NCI-H345 treated with DMSO at 0.1 percent for 48 hours (cell line): ENCODE data around the gene OTULINL.
A peak's percentile ranks its signal among the peaks of the same experiment; 100 is the strongest.
"Not testable (repeated sequence)": the region's sequence is repeated elsewhere in the genome, so short reads cannot be mapped to it uniquely, and the experiment has no call there.

Source experiments
- DNase-seq: peaks from one replicate; lab custom pipeline; 2025; ENCODE audit not compliant: unreplicated experiment; lab: John Stamatoyannopoulos, UW

OTULINL gene

DNA sequence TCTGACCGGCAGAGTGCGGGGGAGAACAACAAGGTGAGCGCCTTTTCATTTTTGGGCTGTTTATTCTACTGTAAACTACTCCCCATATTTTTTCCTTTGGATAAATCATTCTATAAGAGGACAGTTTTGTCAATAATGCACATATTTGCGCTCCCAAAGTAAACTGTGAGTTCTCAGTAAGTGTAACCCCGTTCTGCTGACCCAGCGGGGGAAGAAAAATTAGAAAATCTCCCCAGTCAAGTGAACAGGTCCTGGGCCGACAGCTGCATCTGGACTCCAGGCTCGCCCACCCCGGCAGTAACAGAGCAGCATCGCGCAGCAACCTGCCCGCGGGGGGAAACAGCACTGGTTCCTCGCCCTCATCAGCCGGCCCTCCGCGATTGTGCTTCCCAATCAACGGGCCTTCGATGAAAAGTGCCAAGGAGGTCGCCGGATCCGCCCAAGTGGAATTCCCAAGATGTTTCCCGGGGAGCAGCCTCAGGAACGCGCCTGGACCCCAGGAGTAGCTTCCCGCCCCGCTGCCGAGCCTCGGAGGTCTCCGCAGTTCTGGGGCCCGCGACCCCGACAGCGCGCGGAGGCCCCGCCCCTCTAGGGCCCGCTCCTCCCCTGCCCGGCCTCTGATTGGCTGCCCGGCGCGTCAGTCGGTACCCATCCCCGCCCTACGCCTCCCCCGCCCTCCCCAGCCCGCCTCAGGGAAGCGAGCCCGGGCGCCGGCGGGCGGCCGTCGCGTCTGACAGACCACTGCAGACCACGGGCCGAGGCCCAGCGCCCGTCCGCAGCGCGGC, at the start of gene OTULINL:
TSS of gene OTULINL (plus strand) at position 687 of the 785 bp plus-strand sequence. CDS start 103 bp downstream, outside the sequence.
- DNase-seq, result peak; percentile 79

DNA sequence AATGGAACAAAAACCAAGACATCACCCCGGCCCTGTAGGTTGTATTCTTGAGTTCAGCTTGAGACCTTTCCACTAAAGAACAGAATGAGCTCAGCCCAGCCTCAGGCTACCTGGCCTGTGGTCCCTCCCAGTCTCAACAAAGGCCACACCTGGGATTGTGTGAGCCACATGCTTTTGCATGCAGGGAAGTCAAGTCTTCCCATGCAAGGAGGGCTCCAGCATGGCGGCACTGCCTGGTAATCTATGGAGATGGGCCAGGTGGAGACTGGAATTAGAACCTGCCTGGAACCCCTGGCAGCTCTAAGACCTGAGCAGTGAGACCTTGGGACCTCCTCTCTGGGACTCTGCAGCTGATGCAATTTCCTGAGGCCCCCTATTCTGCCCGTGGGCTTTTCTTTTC, 49.4 kb upstream of the OTULINL start:
- DNase-seq, result no peak

DNA sequence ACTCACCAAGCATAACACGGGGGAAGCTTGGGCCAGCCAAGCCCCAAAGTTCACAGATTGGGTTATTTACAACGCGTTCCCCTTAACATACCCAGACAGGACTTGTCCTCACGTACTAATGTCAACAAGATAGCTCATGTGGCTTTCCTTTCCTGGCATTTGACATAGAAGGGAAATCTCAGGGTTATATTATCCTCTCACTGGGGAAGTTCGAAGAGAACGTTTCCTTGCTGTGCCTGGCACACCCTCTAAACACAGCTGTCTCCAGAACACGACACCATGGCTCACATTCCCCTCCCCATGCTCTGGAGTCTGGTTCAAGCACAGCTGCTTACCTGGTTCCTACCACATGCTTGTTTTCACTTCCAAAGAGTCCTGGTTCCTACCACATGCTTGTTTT, 46.8 kb upstream of the OTULINL start:
- DNase-seq, result no peak

DNA sequence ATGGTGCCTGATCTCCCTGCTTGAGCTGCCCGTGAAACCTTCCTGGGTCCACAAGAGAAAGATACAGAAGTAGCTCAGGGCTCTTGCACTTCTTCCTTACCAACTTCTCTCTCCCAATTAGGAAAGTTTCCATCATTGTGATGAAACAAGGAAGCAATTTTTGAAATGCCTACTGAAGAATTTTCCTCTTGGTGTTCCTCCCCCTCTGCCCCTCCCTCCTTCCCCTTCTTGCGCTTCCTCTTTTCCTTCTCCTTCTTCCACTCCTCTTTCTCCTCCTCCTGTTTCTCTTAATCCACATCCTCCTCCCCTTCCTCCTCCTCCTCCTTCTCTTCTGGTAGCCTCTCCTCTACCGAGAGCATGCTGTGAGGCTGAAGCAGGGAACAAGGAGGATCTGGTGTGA, 36.3 kb upstream of the OTULINL start:
- DNase-seq, result no peak

DNA sequence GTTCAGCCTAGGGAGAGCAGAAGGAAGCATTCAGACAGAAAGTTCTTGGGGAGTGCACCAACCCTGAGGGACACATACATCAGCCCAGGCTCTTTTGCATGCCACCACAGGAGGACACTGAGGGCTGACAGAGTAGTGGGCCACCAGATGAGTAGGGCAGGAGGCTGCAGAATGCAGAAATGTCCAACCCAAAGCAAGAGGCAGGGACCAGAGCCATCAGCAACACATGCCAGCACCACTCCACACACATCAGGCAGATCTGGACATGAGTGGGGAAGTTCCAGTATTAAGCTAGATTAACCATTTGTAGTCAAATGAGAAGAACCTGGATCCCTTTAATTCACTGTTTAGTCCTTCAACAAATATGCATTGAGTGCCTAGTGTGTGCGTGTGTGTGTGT, 35.7 kb upstream of the OTULINL start:
- no peak for DNase-seq

DNA sequence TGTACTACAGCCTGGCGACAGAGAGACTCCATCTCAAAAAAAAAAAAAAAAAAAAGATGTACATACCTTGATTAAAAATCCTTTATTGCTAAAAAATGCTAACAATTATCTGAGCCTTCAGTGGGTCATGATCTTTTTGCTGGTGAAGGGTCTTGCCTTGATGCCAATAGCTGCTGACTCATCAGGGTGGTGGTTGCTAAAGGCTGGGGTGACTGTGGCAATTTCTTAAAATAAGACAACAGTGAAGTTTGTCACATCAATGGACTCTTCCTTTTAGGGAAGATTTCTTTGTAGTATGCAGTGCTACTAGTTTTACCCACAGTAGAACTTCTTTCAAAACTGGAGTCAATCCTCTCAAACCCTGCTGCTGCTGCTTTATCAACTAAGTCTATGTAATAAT, 33.9 kb upstream of the OTULINL start:
- no peak for DNase-seq

DNA sequence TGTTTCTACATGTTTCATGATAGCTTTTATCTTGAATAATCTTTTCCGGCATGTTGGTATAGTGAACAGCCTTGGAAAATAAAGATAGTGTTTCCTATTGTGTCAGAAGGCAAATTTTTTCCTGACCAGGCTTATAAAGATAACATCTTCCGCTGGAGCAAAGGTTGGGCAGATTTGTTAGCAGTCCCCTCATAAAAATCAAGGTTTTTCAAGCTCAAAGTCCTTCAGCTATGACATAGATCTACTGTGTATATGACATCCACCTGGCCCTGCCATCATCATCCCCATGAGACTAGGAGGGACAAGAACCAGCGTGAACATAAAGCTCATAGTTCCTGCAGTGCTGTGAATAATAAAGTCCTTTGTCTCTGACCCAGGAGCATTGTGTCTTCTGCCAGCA, 30.4 kb upstream of the OTULINL start:
- DNase-seq, result no peak

DNA sequence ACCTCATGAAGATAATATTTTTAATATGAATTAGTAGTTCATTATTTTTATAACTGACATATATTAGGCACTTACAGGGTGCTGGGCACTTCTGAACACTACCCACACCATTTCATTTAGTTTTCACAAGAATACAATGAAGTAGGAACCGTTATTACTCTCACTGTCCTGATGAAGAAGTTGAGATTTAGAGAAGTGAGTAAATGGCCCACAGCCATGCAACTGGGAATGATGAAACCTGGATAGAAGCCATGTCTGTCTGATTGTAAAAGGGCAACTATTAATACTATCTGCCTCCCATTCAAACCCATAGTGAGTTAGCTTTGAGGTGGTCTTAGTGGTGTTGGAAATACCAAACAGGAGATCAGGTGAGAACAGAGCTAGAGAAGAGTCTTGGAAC, 29.6 kb upstream of the OTULINL start:
- no peak for DNase-seq

DNA sequence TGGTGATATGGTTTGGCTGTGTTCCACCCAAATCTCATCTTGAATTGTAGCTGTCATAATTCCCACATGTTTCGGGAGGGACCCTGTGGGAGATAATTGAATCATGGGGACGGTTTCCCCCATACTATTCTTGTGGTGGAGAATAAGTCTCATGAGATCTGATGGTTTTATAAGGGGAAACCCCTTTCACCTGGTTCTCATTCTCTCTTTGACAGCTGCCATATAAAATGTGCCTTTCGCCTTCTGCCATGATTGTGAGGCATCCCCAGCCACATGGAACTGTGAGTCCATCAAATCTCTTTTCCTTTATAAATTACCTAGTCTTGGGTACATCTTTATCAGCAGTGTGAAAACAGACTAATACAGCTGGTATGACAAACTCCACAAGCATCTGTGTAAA, 27.3 kb upstream of the OTULINL start:
- not testable (repeated sequence) for DNase-seq

DNA sequence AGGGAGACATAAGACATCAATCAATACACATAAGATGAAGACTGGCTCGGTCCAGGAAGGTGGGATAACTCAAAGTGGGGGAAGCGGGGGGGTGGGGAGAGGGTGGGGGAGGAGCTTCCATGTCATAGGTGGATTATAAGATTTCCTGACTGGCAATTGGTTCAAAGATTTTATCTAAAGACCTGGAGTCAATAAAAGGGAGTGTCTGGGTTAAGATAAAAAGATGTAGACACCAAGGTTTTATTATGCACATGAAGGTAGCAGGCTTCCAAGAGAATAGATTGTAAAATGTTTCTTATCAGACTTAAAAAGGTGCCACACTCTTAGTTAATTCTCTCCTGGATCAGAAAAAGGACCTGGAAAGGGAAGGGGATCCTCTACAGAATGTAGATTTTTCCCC, 25.6 kb upstream of the OTULINL start:
- no peak for DNase-seq

DNA sequence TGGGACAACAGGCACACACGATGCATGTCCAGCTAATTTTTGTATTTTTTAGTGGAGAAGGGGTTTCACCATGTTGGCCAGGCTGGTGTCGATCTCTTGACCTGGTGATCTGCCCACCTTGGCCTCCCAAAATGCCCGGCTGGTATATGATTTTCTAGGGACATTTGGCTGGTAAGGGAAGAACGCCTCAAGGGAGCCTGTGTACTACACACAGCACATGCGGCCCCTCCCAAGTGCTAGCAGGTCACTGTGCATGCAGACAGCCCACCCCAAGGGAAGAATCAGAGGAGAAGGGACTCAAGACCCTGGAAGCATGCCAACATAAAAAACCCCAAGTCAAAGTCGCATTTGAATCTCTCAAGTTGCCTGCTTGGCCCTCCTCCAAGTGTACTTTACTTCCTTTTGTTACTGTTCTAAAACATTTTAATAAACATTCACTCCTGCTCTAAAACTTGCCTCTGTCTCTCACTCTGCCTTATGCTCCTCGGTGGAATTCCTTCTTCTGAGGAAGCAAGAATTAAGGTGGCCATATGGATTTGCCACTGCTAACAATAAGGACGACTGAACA, 24.3 kb upstream of the OTULINL start:
- DNase-seq, result no peak

DNA sequence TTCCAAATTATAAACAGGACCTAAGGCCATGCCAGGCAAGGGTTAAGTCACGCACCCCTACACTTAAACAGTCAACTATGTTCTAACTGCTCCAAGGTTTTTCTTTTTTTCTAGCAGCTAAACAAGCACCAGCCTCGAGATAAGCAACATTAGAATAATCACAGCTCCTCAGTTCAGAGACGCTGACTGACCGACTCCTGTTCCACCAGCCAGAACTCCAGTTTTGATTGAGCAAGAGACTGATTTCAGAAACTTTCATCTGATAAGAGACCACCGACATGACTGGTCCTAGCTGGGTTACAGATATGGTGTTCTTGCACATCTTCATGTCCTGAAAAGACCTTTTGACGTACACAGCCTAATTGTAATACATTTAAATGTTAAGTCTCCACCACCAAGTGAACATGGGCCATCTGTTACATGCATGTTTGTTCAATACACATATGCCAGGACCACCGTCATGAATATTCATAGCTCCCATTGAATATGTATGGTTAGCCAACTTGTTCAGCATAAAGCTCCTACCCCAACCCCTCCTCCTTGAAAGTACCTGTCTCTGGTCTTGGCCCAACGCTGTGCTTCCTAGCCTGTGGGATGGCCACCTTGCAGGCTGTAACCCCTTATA, 23.7 kb upstream of the OTULINL start:
- DNase-seq, result no peak

DNA sequence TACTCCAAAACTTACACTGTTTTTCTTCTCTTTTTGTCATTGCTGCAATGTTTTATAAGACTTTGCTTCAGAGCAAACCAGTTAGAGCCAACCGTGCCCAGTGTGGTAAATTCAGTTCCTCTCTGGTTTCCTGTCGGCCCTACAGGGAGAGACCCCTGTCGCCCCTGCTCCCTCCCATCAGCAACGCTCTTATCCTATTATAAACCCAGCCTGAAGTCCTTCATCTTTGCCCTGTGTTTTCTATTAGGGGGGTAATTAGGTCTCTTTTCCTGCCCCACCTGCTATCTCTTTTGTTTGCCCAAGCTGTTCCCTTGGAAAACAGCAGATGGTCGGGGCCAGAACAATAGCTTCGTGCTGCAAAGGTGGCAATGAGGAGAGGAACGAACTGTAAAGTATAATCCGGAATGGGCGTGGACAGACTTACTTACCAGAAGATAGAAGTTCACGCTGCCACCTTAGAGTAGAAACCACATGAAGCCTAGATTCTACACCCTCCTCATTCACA, 21.4 kb upstream of the OTULINL start:
- DNase-seq, result peak; percentile 97

DNA sequence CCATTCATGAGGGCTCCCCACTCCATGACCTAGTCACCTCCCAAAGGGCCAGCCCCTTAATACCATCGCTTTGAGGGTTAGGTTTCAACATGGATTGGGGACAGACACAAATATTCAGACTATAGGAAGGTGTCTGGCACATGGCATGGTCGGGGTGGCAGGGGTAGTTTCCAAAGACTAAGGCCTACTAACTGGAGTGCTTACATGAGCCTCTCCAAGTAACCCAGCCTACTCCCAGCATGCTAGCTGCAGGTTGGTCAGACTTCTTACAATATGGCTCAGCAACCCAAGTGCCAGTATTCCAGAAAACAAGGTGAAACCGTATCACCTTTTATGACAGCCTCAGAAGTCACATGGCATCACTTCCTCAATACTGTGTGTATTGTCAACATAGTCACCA, 19.9 kb upstream of the OTULINL start:
- no peak for DNase-seq

DNA sequence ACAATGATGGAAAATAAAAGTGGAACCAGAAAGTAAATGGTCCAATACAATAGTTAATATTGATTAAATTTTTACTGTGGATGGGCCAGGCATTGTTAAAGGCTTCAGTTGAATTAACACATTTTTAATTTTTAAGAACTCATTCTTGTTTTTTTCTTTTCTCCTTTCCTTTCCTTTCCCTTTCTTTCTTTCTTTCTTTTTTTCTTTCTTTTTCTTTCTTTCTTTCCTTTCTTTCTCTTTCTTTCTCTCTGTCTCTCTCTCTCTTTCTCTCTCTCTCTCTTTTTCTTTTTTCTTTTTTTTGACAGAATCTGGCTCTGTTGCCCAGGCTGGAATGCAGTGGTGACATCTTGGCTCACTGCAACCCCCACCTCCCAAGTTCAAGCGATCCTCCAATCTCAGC, 13.3 kb upstream of the OTULINL start:
- DNase-seq, result no peak

DNA sequence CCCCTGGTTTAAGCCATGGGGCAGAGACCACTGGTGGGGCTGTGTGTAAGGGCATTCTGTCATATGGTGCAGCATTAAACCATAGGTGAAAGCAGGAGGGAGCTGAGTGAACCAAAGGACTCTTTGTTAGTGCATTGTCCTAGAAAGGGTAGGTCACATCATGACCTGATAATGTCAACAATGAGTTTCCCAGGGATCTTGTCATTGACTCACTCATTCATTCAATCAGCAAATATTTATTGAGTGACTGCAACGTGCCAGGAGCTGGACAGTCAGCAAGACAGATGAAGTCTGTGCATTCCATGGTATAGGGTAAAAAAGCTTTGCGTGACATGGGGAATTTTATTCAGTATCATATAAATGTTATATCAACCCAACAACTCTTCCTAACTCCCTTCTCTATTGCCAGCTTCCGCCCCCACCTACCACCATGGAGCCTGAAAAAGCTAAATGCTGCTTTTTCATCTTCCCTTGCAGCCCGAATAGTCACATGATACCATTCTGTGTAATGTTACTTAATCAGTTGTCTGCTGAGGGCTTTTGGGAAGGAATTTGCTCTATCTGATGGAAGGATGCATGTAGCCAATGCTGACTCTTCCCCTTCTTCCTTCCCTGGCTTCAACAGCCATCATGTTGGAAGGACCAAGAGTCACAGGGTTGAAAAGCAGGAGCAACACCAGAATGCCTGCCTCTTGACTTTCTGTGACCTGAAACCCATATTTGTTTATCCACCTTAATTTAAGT, 11.5 kb upstream of the OTULINL start:
- no peak for DNase-seq

DNA sequence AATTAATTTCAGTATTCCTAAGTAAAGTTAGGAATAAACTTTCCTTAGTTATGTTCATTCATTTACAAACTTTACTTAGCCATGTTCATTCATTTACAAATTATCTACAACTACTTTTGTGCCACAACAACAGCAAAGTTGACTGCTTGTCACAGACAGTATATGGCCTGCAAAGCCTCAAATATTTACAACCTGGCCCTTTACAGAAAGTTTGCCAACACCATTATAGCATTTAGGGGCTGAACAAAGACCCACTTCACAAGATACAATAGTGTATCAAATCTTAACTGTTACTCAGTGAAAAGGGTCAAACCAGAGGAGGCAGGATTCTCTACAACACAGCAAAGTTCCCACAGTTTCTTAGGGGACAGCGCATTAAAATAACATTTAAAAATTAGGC, 9.7 kb upstream of the OTULINL start:
- DNase-seq, result no peak

DNA sequence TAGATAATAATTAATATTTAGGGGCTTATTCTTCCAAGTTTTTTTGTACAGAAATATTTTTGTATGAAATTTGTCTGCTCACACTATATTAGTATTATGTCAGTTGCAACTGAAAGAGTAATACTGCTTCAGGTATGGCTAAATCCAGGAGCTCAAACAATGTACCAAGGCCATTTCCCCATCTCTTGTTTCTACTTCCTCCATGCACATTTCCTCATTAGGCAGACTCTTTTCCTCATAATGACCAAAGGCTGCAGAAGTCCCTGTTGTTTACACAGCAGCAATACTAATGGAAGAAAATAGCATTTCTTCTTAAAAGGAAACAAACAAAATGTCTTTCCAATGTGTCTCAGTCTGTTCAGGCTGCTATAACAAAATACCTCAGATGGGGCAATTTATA, 9.2 kb upstream of the OTULINL start:
- no peak for DNase-seq

DNA sequence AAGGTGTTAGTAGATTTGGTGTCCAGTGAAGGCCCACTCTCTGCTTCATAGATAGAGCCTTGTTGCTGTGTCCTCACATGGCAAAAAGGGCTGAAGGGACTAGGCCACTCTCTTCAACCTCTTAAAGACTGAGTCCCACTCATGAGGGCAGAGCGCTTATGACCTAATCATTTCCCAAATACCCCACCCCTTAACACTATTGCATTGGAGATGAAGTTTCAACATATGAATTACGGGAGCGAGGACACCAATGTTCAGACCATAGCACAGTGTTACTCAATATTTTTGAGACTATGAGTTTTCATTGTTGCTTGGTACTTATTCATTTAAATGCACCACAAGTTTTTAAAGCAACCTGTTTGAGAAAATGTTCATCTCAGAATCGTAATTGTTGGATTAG, 8.8 kb upstream of the OTULINL start:
- DNase-seq, result no peak

DNA sequence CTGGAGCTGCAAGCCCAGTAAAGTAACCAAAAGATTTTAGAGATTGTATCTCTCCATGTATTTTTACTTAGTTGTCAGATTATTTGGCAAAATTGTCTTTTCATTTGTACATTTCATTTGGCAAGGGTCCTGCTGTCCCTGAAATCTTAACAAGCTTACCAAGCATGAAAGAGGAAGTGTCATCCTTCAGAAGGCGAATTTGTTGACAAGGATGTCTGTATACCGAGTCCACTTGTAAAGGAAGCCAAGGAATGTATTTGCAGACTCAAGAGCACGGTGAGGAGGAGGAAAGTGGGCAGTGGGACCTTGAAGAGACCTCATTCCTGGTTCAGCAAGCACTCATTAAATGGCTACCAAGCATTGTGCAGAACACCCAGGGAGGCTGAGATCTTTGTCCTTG, 7.5 kb upstream of the OTULINL start:
- no peak for DNase-seq

DNA sequence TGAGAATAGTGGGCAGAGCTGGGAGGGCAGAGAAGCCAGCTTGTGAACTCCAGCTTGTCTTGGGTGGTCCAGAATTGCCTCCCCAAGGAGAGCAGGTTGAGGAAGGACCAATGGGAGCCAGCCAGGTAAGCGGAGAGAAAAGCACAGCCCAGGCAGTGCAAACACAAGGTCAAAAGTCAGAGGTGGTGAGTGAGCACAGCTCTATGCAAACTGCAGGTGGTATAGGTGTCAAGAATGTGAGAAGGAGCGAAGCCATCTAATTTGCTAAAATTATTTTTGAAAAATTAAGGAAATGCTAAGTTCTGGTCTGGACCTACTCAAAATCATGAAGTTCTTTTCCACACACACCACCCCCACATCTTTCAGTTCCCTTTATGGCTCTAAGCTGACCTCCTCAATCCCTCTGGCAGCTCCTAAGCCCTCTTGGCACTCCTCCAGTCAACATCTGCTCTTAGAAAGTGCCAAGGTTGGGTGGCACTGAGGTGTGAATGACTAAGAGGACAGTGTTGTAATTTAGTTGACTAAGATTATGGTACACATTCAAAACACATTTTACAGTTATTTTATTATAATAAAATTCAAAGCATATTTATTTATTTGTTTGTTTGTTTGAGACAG, 6.6 kb upstream of the OTULINL start:
- peak; percentile 20 for DNase-seq
